GM19324 (cell line): Measurements from ENCODE around the gene EPHB1.
A peak's percentile ranks its signal among the peaks of the same experiment; 100 is the strongest.

ENCODE experiments used
- ATAC-seq: cut with Tn5 transposase; IDR thresholded peaks from one replicate; pipeline ENCODE4 v1.9.1; 2021; ENCODE audit warnings: mild to moderate bottlenecking, moderate library complexity; ENCODE audit not compliant: unreplicated experiment, low FRiP score

Gene EPHB1

DNA sequence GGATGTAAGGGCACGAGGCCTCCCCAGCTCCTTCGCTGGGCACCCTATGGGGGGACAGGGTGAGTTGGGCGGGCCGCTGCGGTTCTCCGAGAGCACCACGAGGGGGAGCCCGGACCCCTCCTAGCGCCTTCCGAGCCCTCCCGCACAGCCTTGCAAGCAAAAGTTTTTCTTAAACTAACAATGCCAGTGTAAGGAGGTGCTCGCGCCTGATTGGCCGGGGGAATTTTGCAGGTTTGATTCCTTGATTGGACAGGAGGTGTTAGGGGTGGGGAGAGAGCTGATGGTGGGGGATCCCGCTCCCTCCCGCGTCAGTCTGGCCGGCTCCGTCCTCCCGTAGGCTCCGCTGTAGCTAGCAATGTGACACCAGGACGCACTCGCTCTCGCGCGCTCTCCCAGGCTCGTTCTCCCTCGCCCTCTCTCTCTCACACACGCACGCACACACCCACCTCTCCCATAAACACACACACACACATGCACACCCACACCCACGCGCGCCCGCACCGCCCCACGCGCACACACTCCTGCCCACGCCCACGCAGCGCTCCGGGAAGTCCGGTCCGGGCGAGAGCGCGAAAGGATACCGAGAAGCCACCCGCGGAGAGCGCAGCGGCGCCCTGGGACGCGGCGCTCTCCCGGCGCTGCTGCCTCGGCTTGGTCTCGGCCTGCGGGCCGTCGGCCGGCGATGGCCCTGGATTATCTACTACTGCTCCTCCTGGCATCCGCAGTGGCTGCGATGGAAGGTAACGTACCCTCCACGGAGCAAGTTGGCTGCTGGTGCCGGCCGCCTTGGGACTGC, at the start of gene EPHB1:
Gene EPHB1, plus strand, starts transcription at position 311 of the 796 bp plus-strand sequence.
- peak; percentile 81 for ATAC-seq

DNA sequence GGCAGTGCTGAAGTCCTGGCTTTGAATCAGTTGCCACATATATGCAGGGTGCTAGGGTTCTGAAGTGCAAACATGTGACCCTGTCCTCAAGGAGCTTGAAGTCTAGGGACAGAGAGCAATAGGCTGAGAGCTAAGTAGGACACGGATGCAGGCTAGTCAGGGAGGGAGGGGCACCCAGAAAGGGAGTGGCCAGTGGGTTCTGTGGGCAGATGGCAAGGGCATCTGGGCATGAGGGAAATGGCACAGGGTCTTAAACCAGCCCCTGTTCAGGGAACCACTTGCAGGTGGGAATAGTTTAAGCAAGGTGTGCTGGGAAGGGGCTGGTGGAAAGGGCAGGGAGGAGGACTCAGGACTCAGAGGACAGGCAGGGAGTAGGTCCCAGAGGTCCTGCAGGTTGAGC, 46.4 kb upstream of the EPHB1 start:
- ATAC-seq = no peak

DNA sequence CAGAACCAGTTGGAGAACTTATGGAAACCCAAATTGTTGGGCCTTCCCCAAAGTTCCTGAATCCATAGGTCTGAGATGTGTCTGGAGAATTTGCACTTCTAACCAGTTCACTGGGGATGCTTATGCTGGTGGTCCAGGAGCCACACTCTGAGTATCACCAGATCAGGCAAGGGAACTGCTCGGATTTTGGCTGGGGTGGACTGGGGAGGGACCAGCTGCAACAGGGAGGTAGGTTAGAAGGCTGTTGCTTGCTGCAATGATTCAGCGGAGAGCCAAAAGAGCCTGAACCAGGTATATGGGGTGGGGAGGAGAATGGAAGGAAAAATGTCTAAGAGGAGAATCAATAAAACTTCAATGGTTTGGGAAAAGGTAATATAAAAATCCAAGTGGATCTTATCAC, 45.9 kb upstream of the EPHB1 start:
- no peak for ATAC-seq

DNA sequence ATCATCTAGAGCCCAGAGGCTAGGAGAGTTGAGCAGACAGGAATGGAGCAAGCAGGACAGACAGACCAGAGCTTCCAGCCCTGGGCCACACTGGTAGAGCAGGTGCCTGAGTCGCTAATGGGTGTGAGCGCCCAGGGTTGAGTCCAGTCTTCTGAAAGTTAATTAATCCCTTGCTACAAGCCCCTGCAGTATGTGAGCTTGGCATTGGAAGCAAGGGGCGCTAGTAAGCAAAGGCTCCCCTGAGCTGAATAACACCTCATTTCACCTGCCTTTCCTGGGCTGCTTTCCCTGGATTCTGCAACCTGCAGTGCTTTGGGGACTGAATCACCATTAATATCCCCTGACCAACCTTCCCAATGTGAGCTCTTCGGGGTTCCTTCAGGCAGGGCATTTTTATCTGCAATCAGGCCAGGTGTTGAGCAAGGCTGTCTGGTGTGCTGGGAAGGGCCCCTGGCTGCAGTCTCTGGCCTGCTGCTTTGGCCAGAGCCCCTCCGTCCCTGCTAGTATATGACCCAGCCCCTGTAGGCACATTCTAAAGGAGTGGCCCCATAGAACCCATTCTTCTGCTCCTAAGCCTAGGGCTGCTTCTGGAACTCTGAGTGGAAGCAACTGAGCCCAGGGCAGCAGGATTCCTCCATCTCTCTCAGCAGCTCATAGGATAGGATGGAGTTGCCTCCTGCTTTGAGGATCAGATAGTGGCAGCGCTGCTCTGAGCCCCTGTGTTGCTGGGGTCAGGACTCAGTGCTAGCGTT, 45.1 kb upstream of the EPHB1 start:
- ATAC-seq = no peak

DNA sequence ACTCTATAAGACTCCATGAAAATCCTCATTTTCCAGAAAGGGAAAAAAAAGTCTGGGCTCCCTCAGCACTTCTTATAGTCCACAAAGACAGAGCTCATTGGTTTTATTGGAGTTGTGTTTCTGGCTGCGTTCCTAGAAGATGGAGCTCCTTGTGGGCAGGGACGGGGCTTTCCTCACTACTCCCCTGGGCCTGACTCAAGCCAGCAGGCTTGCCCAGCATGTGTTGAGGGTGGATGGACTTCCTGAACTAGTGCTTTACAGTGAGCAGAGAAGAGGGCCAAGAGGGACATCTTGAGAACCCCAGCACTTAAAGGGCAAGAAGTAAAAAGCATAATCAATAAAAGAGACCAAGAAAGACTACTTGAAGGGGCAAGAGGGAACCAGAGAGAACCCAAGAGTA, 43.2 kb upstream of the EPHB1 start:
- no peak for ATAC-seq

DNA sequence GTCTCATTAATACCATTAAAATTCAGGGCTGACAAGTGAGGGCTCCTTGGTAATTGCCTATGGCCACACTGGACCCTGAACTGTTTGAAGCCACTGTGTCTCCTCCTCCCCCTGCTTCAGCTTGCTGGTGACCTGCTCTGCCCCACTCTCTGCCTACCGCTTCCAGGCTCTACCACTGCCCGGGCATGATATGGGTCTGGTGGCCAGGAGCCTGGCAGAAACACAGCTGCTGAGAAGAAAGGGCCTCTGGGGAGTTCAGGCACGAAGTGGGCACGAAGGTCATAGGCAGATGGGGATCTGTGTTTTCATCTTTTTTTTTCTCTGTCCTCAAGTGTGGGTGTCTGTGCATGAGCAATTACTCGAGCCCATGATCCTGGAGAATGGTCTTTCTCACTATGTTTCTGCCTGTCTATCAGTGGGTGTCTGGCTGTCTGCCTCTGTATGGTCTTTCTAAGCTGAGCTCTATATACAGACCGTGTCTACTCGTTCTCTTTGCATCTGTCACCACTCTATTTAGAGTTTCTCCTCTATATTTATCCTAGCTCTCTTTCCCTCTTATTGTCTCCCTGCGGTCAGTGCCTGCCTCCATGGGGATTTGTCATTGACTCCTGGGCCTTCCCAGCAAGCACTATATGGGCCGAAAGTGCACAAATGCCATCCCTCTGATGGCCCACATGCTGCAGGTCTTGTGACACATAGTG, 42.1 kb upstream of the EPHB1 start:
- ATAC-seq = no peak

DNA sequence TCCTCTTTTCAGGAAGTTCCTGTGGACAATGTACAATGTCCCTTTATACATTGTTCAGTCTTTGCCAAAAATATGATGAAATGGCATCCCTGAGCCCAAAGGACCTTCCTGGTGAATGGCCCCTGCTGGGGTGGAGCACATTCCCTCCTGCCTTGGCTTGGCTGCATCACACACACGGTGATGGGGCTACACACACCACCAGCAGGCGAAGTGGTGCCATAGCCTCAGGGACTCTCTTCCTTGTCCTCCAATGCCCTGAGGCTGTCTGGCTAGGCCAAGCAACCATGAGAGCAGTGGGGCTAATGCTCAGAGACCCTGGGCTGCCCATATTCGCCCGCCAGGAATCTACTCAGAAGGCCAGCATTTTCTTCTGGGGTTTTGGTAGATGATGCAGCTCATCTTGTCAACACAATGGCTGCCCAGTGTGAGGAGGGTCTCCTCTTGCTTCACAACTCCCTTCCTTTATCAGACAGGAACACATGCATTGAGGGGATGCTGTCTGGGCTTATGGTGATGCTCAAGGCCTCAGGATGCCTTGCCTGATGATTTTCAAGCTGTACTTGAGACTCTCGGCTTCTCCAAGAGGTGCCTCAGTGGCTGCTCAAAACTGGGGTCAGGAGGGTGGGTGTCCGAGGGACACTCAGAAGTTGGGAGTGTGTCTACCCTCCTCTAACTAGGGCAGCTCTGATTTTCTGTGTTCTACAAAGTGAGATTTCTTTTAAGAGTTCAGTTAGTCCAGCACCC, 40.9 kb upstream of the EPHB1 start:
- ATAC-seq = no peak

DNA sequence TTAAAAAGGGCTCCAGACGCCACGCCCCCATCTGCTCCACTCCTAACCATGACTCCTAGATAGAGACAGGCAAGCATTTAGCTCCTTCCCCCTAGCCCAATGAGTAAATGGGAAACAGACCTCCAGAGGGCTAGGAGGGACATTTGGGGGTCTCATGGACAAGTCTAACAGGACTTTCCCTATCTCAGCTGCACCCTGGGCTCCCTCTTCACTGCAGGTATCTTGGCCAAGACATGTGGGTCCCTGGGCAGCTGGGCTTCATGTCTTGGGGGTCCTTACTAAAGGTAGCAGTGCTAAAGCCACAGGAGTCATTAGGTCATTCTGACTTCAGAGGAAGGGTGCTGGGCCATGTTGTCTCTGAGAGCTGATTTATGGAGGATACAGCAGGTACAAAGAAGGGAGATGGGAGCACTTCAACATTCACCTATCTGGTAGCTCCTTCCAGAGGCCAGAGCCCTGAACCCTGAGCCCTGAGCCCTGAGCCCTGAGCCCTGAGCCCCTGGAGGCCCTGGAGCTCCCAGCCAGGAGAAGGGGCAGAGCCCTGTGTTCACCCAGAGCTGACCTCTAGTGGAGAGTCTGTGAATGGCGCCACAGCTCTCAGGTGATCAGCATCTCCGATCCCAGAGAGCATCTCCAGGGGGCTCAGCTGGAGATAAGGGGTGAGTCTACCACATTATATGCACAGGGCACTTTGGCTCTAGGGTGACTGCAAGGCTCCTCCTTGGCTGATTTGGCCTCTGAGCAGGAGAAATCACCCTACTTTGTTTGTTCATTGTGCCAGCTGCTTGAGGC, 40.1 kb upstream of the EPHB1 start:
- ATAC-seq = no peak

DNA sequence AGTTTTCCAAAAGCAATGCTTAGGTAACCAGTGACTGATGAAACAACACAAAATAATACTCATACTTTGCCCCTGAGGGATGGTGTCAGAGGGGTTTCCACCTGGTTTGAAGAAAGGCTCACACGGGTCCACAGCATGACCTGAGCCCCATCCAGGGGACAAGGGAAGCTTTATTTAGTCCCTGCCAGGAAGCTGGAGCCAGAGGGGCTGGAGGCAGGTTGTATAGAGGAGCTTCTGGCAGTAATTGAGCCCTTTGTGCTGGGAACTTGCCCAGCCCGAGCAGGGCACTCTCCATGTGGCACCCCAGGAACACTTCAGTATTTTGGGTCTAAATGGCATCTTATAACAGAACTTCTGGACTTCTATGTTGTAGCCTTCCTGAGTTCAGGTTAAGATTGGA, 39.2 kb upstream of the EPHB1 start:
- ATAC-seq = no peak

DNA sequence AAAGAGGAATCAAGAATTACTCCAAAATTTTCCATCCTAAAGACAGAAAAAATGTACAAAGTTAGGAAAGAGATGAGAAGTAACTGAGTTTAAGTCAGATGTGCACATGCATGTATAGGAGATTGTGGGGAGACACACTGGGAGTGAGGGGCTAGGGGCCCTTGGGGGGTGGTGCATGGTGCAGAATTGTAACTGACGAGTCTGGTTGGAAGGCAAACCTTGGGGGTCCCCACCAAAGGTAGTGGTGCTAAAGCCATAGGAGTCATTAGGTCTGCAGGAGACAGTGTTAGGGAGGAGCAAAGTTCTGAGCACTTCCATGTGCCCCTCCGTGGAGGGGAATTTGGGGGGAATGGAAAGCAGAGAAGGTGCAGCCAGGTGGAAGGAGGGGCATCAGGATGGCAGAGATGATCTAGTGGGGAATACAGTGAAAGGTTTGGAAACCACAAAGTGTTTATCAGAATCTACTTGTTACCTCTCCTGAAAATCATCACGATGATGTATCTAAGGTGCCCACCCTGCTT, 37.5 kb upstream of the EPHB1 start:
- ATAC-seq = no peak

DNA sequence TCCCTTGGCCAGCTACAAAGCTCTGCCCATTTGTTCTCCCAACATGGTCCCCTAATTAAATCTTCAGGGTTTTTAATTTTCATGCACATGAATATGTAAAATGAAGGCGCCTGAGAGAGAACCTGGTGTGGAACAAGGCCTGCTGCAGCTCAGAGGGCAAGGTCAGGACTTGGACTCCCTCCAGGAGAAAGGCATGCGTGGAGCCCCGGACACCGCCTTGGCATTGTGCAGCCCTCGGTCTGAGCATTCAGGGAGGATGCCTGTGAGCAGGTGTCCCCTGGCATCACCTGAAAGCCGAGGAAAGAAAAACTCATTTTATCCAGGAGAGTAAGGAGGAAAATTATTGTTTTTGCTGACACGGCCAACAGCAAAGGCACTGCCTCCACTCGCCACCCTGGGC, 33.8 kb upstream of the EPHB1 start:
- no peak for ATAC-seq

DNA sequence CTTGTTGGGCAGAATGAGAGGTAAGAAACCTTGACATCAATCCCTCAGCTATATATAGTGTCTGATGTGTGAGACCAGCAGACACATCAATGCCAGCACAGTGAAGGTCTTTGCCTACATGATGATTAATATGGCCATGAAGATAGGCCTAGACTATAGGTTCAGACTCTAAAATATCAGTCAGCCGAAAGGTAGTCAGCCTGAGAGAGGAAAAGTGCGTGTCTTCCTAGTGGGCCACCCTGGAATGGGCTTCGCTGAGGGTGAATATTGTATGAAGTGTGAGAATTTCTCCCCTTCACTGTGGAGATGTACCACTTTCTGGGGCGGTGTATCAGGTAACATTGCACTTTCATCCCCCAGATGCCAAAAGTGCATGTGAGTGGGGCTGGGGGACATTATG, 33.0 kb upstream of the EPHB1 start:
- no peak for ATAC-seq

DNA sequence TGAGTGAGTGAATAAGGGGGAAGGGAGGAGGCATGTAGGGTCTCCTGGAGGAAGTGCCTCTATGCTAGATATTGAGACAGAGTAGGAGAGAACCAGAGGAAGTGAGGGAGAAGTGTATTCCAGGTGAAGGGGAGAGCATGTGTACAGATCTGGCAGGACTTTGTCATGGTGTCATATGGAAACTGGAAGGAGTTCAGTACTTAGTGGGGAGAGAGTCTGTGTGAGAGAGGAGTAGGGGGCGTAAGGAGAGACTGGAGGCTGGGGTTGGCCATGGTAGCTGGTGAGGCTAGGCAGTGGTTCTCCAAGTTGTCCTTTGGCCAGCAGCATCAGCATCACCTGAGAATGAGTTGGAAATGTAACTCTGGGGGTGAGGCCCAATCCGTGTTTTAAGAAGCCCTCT, 29.6 kb upstream of the EPHB1 start:
- no peak for ATAC-seq

DNA sequence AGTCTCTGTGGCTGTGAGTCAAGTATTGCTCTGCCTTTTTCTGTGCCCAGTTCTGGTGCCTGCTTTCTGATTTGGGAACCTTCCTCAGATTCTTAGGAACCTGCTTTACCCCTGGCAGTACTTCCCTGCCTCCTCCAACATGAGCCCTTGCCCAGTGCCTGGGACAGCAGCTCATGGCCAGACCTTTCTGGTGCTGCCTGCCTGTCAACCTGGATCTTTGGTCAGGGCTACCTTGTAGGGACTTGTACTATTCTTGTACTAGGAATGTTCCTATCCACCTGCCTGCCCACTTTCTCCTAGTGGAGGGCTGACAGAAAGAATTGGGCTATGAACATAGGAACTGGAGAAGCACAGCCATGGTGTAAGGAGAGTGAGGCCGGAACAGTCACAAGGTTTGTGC, 28.8 kb upstream of the EPHB1 start:
- ATAC-seq = no peak

DNA sequence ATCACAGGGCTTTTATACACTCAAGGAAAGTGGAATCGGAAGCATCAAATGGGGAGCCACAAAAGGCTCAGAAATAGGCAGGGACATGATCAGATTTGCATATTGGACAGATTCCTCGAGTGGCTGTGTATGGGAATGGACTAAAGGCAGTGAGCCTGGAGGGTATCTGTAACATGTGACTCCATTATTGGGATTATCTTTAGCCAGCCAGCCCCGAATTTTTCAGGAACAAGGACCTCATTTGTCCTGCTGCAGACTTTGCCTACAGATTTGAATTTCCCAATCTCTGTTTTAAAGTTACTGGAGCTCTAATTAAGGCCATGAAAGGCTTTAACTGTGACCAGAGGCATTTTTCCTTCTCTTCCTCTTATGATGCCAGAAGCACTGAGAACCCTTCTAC, 26.9 kb upstream of the EPHB1 start:
- ATAC-seq = no peak

DNA sequence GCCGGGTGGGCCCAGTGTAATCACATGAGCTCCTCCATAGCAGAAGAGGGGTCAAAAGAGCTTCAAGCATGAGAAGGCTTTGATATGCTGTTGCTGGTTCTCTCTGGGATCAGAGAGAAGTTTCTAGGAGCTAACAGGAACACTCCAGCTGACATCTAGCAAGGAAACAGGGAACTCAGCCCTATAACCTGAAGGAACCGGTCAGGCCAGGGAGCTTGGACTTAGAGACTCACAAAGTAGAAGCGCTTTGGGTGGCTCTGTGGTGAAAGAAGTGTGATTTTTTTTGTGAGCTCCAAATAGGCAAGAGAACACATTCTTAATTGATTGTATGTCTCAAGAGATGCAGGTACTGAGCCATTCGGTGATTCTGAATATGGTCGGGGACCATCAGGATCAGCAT, 26.2 kb upstream of the EPHB1 start:
- ATAC-seq = no peak

DNA sequence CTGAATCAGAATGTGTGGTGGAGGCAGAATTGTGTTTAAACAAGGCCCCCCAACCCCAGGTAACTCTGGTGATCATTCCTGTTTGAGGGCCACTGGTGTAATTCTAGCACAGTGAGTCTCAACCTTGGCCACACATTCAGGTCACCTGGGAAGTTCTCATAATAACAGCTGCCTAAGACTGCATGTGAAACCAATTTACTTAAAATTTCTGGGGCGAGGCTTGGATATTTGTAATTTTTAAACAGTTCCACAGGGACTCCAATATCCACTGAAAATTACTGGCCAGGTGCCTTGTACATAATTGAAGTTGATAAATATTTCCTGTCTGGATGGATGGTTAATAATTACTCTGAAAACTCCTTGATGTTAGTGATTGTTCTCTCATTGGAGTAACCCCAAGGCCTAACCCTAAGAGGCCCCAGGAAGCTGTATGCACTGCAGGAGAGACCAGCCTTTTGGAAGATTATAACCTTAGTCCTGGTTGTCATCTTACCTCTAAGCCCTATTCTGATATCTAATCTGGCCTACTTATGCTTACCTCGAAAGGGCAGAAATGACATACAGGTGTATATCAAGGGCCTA, 25.7 kb upstream of the EPHB1 start:
- ATAC-seq = no peak

DNA sequence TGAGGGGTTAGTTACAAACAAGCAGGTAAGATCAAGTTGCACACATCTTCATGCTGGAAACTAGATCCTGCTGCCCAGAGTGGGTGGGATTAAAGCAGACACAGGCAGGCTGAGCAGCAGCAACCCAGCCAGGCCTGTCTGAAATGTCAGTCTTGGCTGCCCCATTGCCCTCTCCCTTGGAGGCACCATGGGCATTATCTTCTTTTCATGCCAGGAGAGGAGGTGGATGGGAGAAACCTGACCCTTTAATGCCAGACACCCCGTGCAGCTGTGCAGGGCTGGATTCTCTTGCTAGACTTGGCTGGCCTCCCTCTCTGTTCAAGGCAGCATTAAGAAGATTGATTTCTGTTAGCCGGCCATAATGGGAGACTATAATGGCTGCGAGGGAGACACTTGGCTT, 23.0 kb upstream of the EPHB1 start:
- no peak for ATAC-seq

DNA sequence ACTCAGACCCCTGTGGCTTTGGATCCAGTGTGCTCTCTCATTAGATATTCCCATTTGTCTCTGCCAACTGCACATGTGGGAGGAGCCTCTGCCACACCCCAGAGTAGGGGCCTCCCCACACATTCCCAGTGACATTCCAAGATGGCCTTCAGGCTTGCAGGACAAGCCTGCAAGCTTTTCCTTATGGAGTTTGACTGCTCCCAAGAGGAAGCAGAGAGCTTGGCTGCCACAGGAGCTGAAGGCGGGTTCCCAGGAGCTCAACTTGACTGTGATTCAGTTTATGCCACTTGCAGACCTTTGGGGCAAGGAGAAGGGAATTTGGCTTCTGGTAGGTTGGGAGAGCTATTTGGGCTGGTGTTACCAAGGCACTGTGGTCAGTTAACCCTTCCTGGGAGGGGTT, 22.5 kb upstream of the EPHB1 start:
- no peak for ATAC-seq
